D341Med (cell line): Measurements from ENCODE around the gene TBX5.

ENCODE experiments used
- DNase-seq: peaks from one replicate; pipeline ENCODE4 v3.0.0; 2012; ENCODE audit warnings: low spot score

The TBX5 gene

DNA sequence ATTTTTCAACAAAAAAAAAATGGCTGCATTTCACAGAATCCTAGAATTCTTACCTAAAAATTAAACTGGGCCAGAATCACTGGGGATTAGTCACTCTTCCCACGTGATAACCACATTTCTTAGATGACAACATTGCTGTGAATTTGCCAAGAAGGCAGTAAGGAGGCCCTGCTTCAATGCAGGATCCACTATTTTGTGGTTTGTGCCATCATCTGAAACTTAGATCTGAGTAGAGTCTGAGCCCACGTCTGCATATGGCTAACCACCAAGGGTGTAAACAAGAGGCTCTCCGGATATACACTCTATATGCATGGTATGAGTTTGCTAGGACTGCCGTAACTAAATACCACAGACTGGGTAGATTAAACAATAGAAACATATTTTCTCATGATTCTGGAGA is 24.4 kb upstream of the TBX5 start:
- DNase-seq: no peak

GRCh38 chr12:114425031-114425626 is 19.2 kb upstream of the TBX5 start:
- no peak for DNase-seq

DNA sequence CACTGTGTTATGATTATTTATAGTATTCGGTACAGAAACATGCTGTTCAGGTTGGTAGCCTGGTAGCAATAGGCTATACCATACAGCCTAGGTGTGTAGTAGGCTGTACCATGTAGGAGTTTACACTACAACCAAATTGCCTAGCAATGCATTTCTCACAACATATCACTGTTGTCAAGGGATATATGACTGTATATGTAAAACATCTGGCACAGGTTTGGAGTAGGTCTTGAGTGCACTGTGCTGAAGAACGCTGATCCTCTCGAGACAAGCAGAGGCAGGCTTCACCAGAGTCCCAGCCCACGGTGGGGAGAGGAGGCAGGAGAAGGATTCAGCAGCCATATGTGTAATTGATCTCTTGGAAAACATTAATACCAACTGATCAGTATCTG is 15.0 kb upstream of the TBX5 start:
- no peak for DNase-seq

GRCh38 chr12:114420182-114420943 is 14.4 kb upstream of the TBX5 start:
- no peak for DNase-seq

DNA sequence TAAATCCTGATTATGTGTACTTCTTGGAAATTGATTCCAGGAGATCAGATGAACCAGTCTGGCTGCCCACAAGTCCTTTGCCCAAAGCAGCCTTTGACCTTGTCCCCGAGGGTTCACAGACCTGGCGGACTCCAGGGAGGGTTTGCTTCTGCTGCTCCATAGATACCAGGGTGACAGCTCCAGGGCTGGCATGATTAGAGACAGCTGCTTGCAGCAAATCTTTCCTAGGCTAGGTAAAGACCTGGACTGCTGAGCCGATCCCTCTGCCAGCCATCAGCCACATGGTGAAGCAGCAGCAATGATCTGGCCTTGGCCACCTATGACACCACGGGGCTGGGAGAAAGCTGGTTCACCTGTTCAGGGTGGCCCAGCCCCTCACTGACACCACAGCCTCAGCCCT is 10.1 kb upstream of the TBX5 start:
- DNase-seq: no peak

GRCh38 chr12:114415525-114415868 is 9.6 kb upstream of the TBX5 start:
- DNase-seq: no peak

DNA sequence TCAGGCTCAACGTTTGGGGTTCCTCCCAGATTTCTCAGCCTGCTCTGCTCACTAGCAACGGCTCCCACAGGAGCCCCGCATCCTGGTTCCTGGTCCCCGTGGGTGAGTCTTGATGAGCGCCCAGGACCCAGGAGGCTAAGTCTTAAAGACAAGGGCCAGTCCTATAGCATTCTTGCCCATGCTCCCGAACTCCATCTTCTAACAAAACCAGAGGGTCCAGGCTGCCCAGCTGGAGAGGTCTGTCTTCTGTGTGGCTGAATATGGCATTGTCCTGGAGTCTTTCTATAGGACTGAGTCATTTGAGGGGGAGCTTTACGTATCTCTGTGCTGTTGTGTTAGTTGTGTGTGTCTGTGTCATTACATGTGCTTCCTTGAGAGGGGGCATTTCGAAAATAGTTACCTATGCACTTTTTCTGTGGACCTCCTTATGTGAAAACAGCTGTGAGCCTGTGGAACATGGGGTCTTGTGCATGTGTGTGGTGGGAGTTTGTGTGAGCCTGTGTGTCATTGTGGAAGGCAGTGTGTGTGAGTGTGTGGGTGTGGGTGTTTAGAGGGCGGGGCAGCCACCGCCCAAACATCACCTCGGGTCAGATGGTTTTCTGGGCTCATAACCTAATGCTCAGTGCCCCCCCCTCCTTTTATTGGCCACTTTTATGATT is 9.1 kb upstream of the TBX5 start:
- DNase-seq: no peak

DNA sequence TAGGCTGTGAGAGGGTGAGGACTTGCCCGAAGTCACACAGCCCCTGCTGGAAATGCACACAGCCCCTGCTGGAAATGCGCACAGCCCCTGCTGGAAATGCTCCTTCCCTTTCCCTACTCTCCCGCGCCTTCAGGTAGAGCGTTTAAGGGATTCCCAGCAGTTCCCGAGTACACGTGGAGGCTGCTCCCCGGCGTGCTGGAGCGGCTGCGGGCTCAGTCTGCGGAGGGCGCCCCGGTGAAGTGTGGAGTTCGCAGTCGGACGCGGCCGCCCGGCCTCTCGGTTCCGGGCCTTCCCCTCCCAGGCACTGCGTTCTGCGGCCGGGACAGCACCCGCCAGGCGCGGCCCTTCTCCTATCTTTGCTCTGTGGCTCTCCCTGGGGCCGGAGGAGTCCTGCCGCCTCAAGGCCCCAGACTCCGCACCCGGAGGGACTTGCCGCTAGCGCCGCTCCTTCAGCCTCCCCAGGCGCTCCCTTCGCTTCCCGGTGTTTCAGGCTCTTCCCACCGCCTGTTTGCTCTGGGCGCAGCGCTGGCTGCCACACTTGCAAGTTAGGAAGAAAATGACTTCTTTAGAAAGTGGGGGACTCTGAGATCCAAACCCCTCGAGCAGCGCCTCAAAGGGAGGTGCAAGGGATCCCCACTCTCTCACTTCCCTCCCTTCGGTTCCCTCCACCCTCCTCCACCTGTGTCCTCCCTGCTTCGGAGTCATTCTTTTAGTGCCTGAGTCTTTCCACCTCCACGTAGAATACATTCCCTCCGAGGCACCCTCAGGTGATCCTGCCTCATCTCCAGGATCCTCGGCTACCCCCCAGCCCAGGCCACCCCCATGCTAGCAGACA is 8.3 kb upstream of the TBX5 start:
- no peak for DNase-seq

GRCh38 chr12:114412825-114413749 is 7.1 kb upstream of the TBX5 start:
- no peak for DNase-seq

- DNase-seq: no peak
Observed at GRCh38 chr12:114412307-114412706, 6.4 kb upstream of the TBX5 start.

- no peak for DNase-seq
Observed at GRCh38 chr12:114411071-114411837, 5.3 kb upstream of the TBX5 start.

DNA sequence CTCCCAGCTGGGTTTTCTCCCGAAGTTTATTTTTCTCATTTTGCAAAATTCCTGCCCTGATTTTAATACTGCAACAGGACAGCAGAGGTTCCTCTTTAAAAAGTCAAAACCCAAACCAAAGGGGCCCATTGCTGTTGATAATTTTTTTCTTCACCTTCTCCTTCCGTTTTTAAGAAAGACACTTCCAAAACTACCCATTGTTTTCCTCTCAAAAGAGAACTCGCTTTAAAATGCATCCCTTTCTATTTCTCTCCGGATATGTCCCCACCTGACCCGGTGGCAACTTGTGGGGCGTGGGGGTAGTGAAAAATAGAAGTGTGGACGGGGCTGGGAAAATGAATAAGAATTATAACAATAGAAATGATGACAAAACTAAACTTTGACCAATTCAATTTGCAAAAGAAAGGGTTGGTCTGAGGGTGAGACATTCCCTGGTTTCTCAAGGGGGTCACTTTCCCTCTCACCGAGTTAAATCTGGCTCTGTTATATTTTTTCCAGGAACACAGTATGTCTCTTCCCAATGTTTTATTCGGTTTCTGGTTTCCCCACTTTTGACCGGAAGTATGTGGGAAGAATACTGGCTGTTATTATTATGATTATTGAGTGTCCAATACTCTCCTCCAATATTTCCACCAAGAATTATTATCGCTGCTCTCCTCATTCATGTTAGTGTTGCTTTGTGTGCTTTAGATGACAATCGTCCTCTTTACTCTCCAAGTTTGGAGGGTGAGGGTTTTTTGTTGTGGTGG is 4.1 kb upstream of the TBX5 start:
- no peak for DNase-seq

DNA sequence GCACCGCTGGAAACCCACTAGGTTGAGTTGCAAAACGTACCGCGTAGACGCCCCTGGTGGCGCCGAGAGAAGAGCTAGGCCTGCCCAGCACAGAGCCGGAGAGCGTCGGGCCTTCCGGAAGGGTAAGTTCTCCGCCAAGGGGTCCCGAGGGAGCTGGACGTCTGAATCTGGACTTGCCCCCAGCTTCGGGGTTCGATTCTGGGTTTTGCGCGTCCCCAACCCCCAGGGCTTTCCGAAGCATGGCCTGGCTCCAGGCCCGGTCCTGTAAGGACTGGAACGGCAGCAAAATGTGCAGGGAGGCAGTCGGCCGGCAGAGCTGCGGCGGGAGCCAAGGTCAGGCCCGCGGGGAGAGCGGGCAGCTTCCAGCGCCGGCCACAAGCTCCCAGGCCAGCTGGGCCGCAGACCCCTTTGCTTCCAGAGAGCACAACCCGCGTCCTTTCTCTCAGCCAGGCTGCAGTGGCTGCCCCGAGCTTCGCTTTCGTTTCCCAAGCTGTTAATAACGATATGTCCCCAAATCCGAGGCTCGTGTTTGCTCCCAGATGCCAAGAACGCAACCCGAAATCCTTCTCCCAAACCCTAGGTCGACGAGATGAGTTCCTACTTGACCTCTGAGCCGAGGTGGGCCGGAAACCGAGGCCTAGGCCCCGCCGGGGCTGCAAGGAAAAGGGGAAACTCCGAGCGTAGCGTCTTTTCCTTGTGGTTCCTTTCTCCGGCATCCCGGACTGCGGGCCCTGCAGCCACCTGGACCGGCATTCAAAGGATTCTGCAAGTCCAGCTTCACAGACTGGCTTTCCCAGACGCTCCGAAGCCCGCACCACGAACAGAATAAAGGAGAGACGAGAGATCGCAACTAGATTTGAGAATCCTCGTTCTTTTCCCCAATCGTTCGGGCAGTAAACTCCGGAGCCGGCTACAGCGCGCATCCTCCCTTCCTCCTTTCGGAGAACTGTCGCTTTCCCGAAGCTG is 3.2 kb upstream of the TBX5 start:
- no peak for DNase-seq

DNA sequence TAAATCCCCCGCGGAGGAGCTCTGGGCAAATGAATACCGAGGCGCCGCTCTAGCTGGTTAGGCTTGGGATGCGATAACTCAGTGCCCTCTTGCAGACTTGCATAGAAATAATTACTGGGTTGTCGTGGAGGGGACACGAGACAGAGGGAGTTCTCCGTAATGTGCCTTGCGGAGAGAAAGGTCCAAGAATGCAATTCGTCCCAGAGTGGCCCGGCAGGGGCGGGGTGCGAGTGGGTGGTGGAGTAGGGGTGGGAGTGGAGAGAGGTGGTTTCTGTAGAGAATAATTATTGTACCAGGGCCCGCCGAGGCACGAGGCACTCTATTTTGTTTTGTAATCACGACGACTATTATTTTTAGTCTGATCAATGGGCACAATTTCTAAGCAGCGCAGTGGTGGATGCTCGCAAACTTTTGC is 2.5 kb upstream of the TBX5 start:
- DNase-seq: no peak

GRCh38 chr12:114407842-114408411 is 2.0 kb upstream of the TBX5 start:
- no peak for DNase-seq

DNA sequence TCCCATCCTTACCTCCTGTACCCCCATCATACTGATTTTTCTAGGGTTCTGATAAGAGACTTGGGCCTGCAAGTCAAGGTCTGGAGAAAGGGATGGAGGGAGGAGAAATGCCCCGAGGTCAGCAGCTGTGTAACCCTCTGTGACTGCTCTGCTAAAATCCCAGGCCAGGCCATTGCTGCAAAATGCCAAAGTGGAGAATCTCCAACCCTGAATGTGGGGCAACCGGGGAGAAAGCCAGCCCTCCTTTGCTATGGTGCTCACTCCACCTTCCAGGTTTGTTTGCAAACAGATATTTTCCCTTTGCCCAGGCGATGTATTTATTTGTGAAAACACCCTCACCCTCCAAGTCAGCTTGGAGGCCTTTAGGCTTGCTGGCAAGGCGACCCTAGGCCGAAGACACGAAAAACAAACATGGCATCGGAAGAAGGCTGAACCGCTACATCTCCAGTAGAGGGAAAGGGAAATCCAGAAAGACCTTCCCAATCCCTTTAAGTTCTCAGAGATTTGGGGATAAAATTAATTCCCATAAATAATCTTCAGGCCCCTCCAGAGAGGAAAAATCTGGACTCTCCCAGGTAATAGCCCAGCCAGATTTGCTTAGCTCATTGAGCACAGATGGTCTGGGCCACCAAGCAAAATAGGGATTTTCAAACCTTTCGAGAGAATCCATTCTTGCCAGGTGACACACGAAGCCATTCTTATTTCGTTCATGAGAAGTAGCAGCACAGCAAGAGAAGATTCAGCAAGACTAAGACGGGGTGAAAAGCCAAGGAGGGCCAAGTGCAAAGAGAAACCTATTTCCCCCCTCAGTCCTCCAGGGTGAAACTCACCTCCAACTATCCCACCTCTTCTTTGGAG is 1.3 kb upstream of the TBX5 start:
- no peak for DNase-seq

GRCh38 chr12:114406316-114406983 is 506 bp upstream of the TBX5 start:
- no peak for DNase-seq
